GM23338 (cell line): Measurements from ENCODE around the gene KCTD21. TPM values are rescaled to one million over a fixed set of nuclear protein-coding genes. Genes with fewer than 3 reads are reported as not detected.

ENCODE experiments used
- ATAC-seq: fragments of 200-7000 bp; cut with Tn5 transposase; 3 replicates; pipeline ENCODE4 v1.9.1; 2020
- DNase-seq: peaks from one replicate; pipeline ENCODE4 v3.0.0-alpha.2; 2015; ENCODE audit warnings: low spot score
- H2AFZ ChIP-seq: fragments of 200-600 bp; sonication (generic); 2 replicates; pipeline ENCODE4 v1.8.0; 2016; ENCODE audit warnings: antibody characterized with exemption, mild to moderate bottlenecking, moderate library complexity
- H3F3A ChIP-seq: fragments of 200-600 bp; sonication (generic); replicated peaks from 2 replicates; pipeline ENCODE4 v1.8.0; 2017; ENCODE audit warnings: antibody characterized with exemption, mixed run types, low read depth
- H3K27ac ChIP-seq: fragments of 200-600 bp; sonication (generic); 2 replicates; pipeline ENCODE4 v1.6.1; 2016; ENCODE audit warnings: low read depth
- H3K27me3 ChIP-seq: fragments of 200-600 bp; sonication (generic); 2 replicates; pipeline ENCODE4 v1.8.0; 2016; ENCODE audit warnings: mild to moderate bottlenecking, mixed run types, moderate library complexity; ENCODE audit not compliant: insufficient read depth
- H3K36me3 ChIP-seq: fragments of 200-600 bp; sonication (generic); 2 replicates; pipeline ENCODE4 v1.8.0; 2016; ENCODE audit warnings: mild to moderate bottlenecking; ENCODE audit not compliant: insufficient read depth
- H3K4me1 ChIP-seq: fragments of 200-600 bp; sonication (generic); 2 replicates; pipeline ENCODE4 v1.8.0; 2016; ENCODE audit warnings: mild to moderate bottlenecking, moderate library complexity; ENCODE audit not compliant: insufficient read depth
- H3K4me2 ChIP-seq: fragments of 200-600 bp; sonication (generic); 2 replicates; pipeline ENCODE4 v1.7.1; 2017; ENCODE audit warnings: mixed run types
- H3K4me3 ChIP-seq: fragments of 200-600 bp; sonication (generic); 2 replicates; pipeline ENCODE4 v1.6.1; 2016; ENCODE audit warnings: mixed run types
- H3K79me2 ChIP-seq: fragments of 200-600 bp; sonication (generic); replicated peaks from 2 replicates; pipeline ENCODE4 v1.8.0; 2017; ENCODE audit warnings: mild to moderate bottlenecking; ENCODE audit not compliant: insufficient read depth
- H3K9me2 ChIP-seq: fragments of 200-600 bp; sonication (generic); 2 replicates; pipeline ENCODE4 v1.8.0; 2017; ENCODE audit not compliant: insufficient read depth
- H4K20me1 ChIP-seq: fragments of 200-600 bp; sonication (generic); replicated peaks from 2 replicates; pipeline ENCODE4 v1.8.0; 2017; ENCODE audit warnings: mild to moderate bottlenecking; ENCODE audit not compliant: insufficient read depth
- H3K27ac Mint-ChIP-seq: 2 replicates; pipeline ENCODE4 v1.8.0; 2020; ENCODE audit warnings: inconsistent platforms, mild to moderate bottlenecking, moderate library complexity, mixed read lengths
- H3K27me3 Mint-ChIP-seq: 3 replicates; pipeline ENCODE4 v1.8.0; 2022; ENCODE audit warnings: low read depth, mild to moderate bottlenecking, moderate library complexity, mixed read lengths, inconsistent platforms; ENCODE audit not compliant: insufficient read depth, poor library complexity
- H3K36me3 Mint-ChIP-seq: 3 replicates; pipeline ENCODE4 v1.8.0; 2021; ENCODE audit warnings: low read depth, mild to moderate bottlenecking, inconsistent platforms, moderate library complexity, mixed read lengths
- H3K4me1 Mint-ChIP-seq: 3 replicates; pipeline ENCODE4 v1.8.0; 2020; ENCODE audit warnings: mild to moderate bottlenecking, inconsistent platforms, mixed read lengths
- H3K4me3 Mint-ChIP-seq: 3 replicates; pipeline ENCODE4 v1.8.0; 2021; ENCODE audit warnings: moderate library complexity, mild to moderate bottlenecking, inconsistent platforms, mixed read lengths
- H3K9me3 Mint-ChIP-seq: 3 replicates; pipeline ENCODE4 v1.8.0; 2020; ENCODE audit warnings: moderate library complexity, mild to moderate bottlenecking, inconsistent platforms, mixed read lengths
- CREB1 ChIP-seq: fragments of 250-450 bp; sonication (Bioruptor Pico); IDR thresholded peaks from 2 replicates; pipeline ENCODE4 v1.5.0; 2020; ENCODE audit warnings: low read depth, mild to moderate bottlenecking, moderate library complexity
- EZH2 ChIP-seq: fragments of 200-600 bp; sonication (generic); IDR thresholded peaks from one replicate; pipeline ENCODE4 v1.8.0; 2017; ENCODE audit warnings: antibody characterized with exemption, mild to moderate bottlenecking, low read depth; ENCODE audit not compliant: unreplicated experiment
- EZH2phosphoT487 ChIP-seq: fragments of 200-600 bp; sonication (generic); IDR thresholded peaks from one replicate; pipeline ENCODE4 v1.8.1; 2018; ENCODE audit warnings: antibody characterized with exemption; ENCODE audit not compliant: unreplicated experiment
- JUNB ChIP-seq: IDR thresholded peaks from one replicate; pipeline ENCODE4 v1.6.1; 2016; ENCODE audit warnings: antibody characterized with exemption; ENCODE audit not compliant: unreplicated experiment
- NANOG ChIP-seq: IDR thresholded peaks from 2 replicates; pipeline ENCODE4 v1.6.1; 2016; ENCODE audit warnings: antibody characterized with exemption, borderline replicate concordance
- POLR2AphosphoS5 ChIP-seq: IDR thresholded peaks from 2 replicates; pipeline ENCODE4 v1.6.1; 2016; ENCODE audit warnings: antibody characterized with exemption, low read depth
- STAT1 ChIP-seq: IDR thresholded peaks from one replicate; pipeline ENCODE4 v1.6.1; 2016; ENCODE audit warnings: antibody characterized with exemption; ENCODE audit not compliant: unreplicated experiment
- ZNF114 ChIP-seq: fragments of 250-450 bp; sonication (Bioruptor Pico); IDR thresholded peaks from 2 replicates; pipeline ENCODE4 v1.5.0; 2020; ENCODE audit warnings: mild to moderate bottlenecking, moderate library complexity
- ZNF331 ChIP-seq: fragments of 250-450 bp; sonication (Bioruptor Pico); IDR thresholded peaks from 2 replicates; pipeline ENCODE4 v1.5.0; 2020; ENCODE audit warnings: low read depth, mild to moderate bottlenecking, moderate library complexity
- polyA plus RNA-seq: library from polyadenylated mRNA; unstranded; fragments of >200 nt; fragmentation: Nextera tagmentation; extraction: Ambion mirVana; gene quantifications from 2 replicates; pipeline ENCODE4 v1.2.1, GENCODE V29; 2016
- total RNA-seq: library from RNA; depleted of rRNA; stranded (reverse); fragments of >200 nt; shearing (Covaris generic); gene quantifications from 2 replicates; pipeline ENCODE4 v1.2.3, GENCODE V29; 2014
- TF ChIP-seq, protein P1 (sequence below), 2 experiments: fragments of 200-600 bp in 1 of 2; sonication (generic) in 1 of 2; conservative IDR thresholded peaks; 2 replicates each; pipeline versions ENCODE4 v1.5.1 to v1.6.1; 2016 to 2017; ENCODE audit warnings: antibody characterized with exemption in 2 of 2, low read depth in 2 of 2, mild to moderate bottlenecking in 2 of 2, moderate library complexity in 1 of 2
- TF ChIP-seq, protein P2 (sequence below): IDR thresholded peaks from one replicate; pipeline ENCODE4 v1.6.1; 2018; ENCODE audit warnings: antibody characterized with exemption; ENCODE audit not compliant: unreplicated experiment
- TF ChIP-seq, protein P3 (sequence below): fragments of 250-450 bp; sonication (Bioruptor Pico); IDR thresholded peaks from 2 replicates; pipeline ENCODE4 v1.5.0; 2020; ENCODE audit warnings: mild to moderate bottlenecking, moderate library complexity
- TF ChIP-seq, protein P4 (sequence below): IDR thresholded peaks from 2 replicates; pipeline ENCODE4 v1.6.1; 2016; ENCODE audit warnings: antibody characterized with exemption

Gene KCTD21
- total and polyA plus RNA-seq, 2 experiments from 2014 or later, result 1.0 to 3.7 TPM

DNA sequence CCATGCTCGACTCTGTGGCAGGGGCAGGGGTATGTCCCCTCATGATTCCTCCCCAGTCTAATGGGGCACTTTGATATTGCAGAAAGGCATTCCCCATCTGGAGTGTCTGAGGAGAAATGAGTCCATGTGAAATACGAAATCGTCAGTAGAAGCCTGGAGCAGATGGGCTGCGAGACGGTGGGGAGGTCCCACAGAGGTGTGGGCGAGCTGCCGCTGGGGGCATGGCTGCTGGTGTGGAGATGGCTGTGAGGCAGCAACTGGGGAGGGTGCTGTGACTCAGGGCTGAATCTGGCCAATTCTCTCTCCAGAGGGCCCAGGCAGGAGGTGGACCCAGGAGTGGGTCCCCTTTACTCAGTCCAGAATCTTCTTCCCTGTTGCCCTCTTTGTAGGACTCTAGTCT is 11.2 kb downstream of the KCTD21 start:
- H3K36me3 Mint-ChIP-seq, result peaks cover 7% of the 10 kb centered on the region; the same call in 1 of the 3 replicates
- Histone ChIP-seq H3K9me2 (no peaks in the 10 kb centered on the region), H3K27me3 (no peaks in the 10 kb centered on the region), H3K4me3 (no peak overlapping the region), H4K20me1 (no peaks in the 10 kb centered on the region), H3F3A (no peaks in the 10 kb centered on the region), H3K4me1 (no peaks in the 10 kb centered on the region), H3K36me3 (no peaks in the 10 kb centered on the region), H3K27ac (no peak overlapping the region), H3K4me2 (no peak overlapping the region), H2AFZ (no peak overlapping the region), H3K79me2 (no peaks in the 10 kb centered on the region)
- no peaks in the 10 kb centered on the region; the same call in 2 of the 3 replicates for H3K9me3 Mint-ChIP-seq
- H3K4me3 Mint-ChIP-seq, result no peak overlapping the region
- peaks cover 4% of the 10 kb centered on the region for H3K27me3 Mint-ChIP-seq
- TF ChIP-seq POLR2AphosphoS5 (no peak), EZH2 (no peak), NANOG (no peak), CREB1 (no peak), ZNF331 (CRISPR knock-in tag) (no peak), JUNB (no peak), STAT1 (no peak), ZNF114 (CRISPR knock-in tag) (no peak), EZH2phosphoT487 (no peak)
- TF ChIP-seq, protein P1, sequence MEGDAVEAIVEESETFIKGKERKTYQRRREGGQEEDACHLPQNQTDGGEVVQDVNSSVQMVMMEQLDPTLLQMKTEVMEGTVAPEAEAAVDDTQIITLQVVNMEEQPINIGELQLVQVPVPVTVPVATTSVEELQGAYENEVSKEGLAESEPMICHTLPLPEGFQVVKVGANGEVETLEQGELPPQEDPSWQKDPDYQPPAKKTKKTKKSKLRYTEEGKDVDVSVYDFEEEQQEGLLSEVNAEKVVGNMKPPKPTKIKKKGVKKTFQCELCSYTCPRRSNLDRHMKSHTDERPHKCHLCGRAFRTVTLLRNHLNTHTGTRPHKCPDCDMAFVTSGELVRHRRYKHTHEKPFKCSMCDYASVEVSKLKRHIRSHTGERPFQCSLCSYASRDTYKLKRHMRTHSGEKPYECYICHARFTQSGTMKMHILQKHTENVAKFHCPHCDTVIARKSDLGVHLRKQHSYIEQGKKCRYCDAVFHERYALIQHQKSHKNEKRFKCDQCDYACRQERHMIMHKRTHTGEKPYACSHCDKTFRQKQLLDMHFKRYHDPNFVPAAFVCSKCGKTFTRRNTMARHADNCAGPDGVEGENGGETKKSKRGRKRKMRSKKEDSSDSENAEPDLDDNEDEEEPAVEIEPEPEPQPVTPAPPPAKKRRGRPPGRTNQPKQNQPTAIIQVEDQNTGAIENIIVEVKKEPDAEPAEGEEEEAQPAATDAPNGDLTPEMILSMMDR (conservative IDR thresholded peaks at IDR 0.05; ENCODE audit: low read depth in 2 of 2), result no peak
- TF ChIP-seq, protein P2, sequence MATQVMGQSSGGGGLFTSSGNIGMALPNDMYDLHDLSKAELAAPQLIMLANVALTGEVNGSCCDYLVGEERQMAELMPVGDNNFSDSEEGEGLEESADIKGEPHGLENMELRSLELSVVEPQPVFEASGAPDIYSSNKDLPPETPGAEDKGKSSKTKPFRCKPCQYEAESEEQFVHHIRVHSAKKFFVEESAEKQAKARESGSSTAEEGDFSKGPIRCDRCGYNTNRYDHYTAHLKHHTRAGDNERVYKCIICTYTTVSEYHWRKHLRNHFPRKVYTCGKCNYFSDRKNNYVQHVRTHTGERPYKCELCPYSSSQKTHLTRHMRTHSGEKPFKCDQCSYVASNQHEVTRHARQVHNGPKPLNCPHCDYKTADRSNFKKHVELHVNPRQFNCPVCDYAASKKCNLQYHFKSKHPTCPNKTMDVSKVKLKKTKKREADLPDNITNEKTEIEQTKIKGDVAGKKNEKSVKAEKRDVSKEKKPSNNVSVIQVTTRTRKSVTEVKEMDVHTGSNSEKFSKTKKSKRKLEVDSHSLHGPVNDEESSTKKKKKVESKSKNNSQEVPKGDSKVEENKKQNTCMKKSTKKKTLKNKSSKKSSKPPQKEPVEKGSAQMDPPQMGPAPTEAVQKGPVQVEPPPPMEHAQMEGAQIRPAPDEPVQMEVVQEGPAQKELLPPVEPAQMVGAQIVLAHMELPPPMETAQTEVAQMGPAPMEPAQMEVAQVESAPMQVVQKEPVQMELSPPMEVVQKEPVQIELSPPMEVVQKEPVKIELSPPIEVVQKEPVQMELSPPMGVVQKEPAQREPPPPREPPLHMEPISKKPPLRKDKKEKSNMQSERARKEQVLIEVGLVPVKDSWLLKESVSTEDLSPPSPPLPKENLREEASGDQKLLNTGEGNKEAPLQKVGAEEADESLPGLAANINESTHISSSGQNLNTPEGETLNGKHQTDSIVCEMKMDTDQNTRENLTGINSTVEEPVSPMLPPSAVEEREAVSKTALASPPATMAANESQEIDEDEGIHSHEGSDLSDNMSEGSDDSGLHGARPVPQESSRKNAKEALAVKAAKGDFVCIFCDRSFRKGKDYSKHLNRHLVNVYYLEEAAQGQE, result no peak
- TF ChIP-seq, protein P3, sequence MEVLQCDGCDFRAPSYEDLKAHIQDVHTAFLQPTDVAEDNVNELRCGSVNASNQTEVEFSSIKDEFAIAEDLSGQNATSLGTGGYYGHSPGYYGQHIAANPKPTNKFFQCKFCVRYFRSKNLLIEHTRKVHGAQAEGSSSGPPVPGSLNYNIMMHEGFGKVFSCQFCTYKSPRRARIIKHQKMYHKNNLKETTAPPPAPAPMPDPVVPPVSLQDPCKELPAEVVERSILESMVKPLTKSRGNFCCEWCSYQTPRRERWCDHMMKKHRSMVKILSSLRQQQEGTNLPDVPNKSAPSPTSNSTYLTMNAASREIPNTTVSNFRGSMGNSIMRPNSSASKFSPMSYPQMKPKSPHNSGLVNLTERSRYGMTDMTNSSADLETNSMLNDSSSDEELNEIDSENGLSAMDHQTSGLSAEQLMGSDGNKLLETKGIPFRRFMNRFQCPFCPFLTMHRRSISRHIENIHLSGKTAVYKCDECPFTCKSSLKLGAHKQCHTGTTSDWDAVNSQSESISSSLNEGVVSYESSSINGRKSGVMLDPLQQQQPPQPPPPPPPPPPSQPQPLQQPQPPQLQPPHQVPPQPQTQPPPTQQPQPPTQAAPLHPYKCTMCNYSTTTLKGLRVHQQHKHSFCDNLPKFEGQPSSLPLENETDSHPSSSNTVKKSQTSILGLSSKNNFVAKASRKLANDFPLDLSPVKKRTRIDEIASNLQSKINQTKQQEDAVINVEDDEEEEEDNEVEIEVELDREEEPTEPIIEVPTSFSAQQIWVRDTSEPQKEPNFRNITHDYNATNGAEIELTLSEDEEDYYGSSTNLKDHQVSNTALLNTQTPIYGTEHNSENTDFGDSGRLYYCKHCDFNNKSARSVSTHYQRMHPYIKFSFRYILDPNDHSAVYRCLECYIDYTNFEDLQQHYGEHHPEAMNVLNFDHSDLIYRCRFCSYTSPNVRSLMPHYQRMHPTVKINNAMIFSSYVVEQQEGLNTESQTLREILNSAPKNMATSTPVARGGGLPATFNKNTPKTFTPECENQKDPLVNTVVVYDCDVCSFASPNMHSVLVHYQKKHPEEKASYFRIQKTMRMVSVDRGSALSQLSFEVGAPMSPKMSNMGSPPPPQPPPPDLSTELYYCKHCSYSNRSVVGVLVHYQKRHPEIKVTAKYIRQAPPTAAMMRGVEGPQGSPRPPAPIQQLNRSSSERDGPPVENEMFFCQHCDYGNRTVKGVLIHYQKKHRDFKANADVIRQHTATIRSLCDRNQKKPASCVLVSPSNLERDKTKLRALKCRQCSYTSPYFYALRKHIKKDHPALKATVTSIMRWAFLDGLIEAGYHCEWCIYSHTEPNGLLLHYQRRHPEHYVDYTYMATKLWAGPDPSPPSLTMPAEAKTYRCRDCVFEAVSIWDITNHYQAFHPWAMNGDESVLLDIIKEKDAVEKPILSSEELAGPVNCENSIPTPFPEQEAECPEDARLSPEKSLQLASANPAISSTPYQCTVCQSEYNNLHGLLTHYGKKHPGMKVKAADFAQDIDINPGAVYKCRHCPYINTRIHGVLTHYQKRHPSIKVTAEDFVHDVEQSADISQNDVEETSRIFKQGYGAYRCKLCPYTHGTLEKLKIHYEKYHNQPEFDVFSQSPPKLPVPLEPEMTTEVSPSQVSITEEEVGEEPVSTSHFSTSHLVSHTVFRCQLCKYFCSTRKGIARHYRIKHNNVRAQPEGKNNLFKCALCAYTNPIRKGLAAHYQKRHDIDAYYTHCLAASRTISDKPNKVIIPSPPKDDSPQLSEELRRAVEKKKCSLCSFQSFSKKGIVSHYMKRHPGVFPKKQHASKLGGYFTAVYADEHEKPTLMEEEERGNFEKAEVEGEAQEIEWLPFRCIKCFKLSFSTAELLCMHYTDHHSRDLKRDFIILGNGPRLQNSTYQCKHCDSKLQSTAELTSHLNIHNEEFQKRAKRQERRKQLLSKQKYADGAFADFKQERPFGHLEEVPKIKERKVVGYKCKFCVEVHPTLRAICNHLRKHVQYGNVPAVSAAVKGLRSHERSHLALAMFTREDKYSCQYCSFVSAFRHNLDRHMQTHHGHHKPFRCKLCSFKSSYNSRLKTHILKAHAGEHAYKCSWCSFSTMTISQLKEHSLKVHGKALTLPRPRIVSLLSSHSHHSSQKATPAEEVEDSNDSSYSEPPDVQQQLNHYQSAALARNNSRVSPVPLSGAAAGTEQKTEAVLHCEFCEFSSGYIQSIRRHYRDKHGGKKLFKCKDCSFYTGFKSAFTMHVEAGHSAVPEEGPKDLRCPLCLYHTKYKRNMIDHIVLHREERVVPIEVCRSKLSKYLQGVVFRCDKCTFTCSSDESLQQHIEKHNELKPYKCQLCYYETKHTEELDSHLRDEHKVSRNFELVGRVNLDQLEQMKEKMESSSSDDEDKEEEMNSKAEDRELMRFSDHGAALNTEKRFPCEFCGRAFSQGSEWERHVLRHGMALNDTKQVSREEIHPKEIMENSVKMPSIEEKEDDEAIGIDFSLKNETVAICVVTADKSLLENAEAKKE (CRISPR knock-in tag), result no peak
- TF ChIP-seq, protein P4, sequence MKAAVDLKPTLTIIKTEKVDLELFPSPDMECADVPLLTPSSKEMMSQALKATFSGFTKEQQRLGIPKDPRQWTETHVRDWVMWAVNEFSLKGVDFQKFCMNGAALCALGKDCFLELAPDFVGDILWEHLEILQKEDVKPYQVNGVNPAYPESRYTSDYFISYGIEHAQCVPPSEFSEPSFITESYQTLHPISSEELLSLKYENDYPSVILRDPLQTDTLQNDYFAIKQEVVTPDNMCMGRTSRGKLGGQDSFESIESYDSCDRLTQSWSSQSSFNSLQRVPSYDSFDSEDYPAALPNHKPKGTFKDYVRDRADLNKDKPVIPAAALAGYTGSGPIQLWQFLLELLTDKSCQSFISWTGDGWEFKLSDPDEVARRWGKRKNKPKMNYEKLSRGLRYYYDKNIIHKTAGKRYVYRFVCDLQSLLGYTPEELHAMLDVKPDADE, result no peak
- no peak for ATAC-seq
- H3K4me1 Mint-ChIP-seq, result peaks cover 5% of the 10 kb centered on the region; the same call in 2 of the 3 replicates
- DNase-seq, result no peak
- H3K27ac Mint-ChIP-seq, result no peak overlapping the region
